GM19372 (cell line): ENCODE measurements around the gene NCOA3.

ENCODE experiments used
- ATAC-seq: cut with Tn5 transposase; IDR thresholded peaks from one replicate; pipeline ENCODE4 v1.9.1; 2021; ENCODE audit warnings: mild to moderate bottlenecking, low read depth, moderate library complexity; ENCODE audit not compliant: unreplicated experiment

Gene NCOA3

GRCh38 chr20:47660983-47661700, 159.5 kb downstream of the NCOA3 start:
- ATAC-seq, result no peak

- no peak for ATAC-seq
These were observed 160.0 kb downstream of the NCOA3 start for GRCh38 chr20:47661714-47662113.

- ATAC-seq, result no peak
These were observed 161.0 kb downstream of the NCOA3 start for GRCh38 chr20:47662483-47663353.

DNA sequence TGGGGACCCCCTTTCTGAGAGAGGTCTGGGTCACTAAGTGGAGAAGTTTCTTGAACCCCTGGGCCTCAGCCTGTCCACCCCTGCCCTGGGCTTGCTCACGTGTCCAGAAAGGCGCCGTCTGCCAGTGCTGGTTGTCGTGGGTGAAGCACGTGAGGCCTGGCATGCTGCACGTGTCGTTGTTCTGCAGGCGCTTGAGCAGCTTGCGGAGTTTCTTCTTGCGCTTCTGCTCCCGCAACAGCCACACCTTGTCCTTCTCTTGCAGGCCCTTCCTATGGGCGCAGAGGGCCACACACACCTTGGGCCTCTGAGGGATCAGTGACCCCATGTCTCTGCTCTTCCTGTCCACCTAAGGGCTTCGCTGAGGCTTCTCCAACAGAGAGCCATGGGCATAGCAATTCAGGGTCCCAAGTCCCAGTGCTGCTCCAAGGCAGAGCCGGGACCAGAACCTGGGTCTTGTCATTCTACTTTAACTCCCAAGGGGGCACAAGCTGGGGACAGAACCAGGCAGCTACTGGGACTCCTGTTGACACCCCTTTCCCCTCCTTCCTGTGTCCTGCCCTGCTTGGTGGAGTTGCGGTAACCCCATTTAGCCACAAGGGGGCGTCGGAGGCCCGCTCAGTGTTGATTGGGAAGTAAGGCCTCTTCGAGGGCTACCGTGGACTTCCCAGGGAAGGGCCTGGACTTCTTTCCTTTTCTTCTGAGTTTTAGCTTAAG, 161.8 kb downstream of the NCOA3 start:
- ATAC-seq, result no peak

- no peak for ATAC-seq
These were observed 162.4 kb downstream of the NCOA3 start for GRCh38 chr20:47664068-47664437.

DNA sequence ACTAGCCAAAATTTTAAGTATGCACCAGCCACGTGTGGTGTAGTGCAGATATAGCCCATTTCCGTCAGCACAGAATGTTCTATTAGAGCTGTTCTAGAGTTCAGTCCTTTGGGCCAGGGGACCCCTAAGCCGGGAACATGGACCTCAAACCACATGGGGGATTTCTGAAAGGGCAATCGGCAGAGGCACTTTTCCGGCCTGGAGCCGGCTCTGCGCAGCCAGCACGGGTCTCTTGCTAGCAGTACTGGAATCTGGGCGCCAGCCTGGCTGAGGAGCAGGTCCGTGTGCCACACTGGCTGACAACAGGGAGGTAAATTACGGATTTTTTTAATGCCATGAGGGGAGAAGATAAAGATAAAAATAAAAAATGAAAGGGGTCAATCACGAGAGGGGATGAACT, 163.1 kb downstream of the NCOA3 start:
- no peak for ATAC-seq

- no peak for ATAC-seq
These were observed 163.7 kb downstream of the NCOA3 start for GRCh38 chr20:47665221-47665991.

- ATAC-seq, result no peak
These were observed 164.6 kb downstream of the NCOA3 start for GRCh38 chr20:47666304-47666703.

DNA sequence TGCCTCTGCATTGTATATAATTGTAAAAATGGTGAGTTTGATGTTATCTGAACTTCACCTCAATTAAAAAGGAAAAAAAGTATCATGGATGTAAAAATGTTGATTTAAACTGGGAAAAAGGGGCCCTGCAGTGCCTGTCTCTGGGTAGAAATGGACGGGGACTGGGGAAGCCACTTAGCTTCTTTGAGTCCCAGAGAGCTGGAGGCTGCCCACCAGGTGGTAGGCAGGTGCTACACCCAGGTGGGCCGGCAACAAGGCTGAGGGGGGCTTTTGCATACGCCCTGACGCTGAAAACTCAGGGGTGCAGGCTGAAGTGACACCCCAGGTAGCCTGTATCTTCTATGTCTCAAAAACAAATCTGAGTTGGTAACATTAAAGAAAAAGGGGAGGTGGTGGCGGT, 165.4 kb downstream of the NCOA3 start:
- ATAC-seq, result no peak

GRCh38 chr20:47667531-47668312, 166.0 kb downstream of the NCOA3 start:
- no peak for ATAC-seq

DNA sequence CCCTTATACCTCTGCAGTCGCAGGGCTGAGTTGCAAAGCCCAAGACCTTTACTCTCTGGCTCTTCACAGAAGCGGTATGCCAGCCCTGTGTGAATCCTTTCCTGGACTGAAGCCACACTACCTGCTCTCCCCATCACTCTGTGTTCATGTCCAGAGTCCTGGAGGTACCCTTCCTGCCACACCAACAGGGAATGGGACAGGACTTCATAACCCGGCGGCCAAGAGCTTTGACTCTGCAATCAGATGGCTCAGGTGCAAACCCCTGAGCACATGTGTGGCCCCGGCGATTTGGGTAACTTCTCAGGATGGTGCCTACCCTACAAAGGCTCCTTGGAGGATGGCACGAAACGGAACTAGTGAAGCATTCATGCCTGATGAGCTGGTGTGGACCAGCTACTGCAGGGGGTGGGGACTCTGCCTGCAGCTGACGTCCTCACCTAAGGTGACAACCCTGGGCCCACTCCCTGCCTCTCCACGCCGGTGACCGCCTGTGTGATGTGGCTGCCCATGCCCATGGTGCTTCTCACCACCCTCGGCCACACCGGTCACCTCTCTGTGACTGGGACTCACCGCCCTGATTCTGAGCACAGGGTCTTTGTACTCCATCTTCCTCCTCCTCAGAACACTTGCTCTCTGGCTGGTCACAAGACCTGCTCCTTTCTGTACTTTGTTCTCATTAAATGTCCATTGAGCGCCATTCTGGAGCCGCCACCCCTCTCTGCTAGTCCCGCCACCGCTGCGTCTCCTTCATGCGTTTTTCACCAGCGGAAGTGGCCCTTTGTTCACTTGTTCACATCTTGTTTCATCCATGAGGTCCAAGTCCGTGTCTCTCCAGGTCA, 166.8 kb downstream of the NCOA3 start:
- no peak for ATAC-seq

DNA sequence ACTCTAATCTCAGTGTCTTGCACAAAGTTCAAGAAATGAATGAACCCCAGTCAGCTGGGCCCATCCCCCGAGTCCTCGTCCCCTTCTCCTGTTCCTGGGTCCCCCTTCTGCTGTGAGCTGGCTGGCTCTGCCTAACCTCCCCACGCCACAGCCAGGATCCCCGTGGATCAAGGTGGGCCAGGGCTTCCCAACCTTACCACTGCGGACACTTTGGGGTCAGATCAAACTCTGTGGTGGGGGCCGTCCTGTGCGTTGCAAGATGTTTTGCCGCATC, 167.4 kb downstream of the NCOA3 start:
- ATAC-seq, result no peak

- no peak for ATAC-seq
These were observed 167.8 kb downstream of the NCOA3 start for GRCh38 chr20:47669489-47669888.

- no peak for ATAC-seq
These were observed 168.5 kb downstream of the NCOA3 start for GRCh38 chr20:47669927-47670890.

- ATAC-seq, result no peak
These were observed 169.2 kb downstream of the NCOA3 start for GRCh38 chr20:47670913-47671312.

- no peak for ATAC-seq
These were observed 170.5 kb downstream of the NCOA3 start for GRCh38 chr20:47672166-47672565.

- no peak for ATAC-seq
These were observed 171.4 kb downstream of the NCOA3 start for GRCh38 chr20:47672886-47673670.
